ENCODE results near the gene SMAD1. TPM values are rescaled to one million over a fixed set of nuclear protein-coding genes. Genes with fewer than 3 reads are reported as not detected.

SMAD1 gene
- polyA plus RNA-seq (31.9 to 39.2 TPM (median 33.5 TPM) in 3 replicates), polyA minus RNA-seq (29.3 to 39.9 TPM (median 34.1 TPM) in 3 replicates)
- 11.6 TPM for polyA plus RNA-seq (2011; ENCODE audit: low read depth)
- polyA plus RNA-seq (2011; cell fraction: cytosol; rRNA removed) = 22.5 and 30.9 TPM in 2 replicates
- polyA plus RNA-seq (2011; cell fraction: nucleus; rRNA removed) = 37.3 and 42.7 TPM in 2 replicates
- polyA plus RNA-seq (2012; ENCODE audit: low replicate concordance) = 12.5 and 18.1 TPM in 2 replicates
- polyA minus RNA-seq (2011; cell fraction: cytosol; rRNA and poly(A)+ RNA removed) = 17.1 TPM
- 27.4 and 40.8 TPM in 2 replicates for polyA minus RNA-seq (2011; cell fraction: nucleus; rRNA and poly(A)+ RNA removed)

DNA sequence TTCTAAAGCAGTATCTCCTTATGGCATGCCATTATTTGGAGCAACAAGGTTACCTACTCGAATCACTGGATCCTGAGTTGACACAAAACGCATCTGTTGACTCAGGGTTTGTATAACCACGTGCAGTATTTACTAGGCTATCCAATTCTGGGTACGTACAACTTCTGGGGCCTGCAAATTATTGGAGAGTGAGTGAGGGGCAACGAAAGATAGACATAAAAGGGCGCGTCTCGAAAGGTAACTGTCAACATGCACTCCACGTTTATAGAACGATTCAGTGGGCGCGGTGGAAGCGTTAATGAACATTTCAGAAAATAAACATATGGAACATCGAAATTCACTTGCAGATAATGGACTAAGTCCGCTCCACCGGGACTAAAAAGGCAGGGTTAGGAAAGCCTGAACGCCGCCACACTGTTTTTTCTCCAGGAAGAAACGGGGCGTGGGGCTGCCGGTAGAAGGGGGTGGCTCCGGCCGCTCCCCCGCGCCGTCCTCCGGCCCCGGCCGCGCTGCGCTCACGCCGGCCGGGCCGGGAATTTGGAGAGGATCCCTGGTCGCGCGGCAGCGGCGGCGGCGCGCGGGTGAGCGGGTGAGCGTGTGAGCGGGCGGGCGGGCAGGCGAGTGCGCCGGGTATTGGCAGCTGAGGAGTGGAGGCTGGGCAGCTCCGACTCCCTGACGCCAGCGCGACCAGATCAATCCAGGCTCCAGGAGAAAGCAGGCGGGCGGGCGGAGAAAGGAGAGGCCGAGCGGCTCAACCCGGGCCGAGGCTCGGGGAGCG, at the start of gene SMAD1:
Gene SMAD1, plus strand, starts transcription at position 690 of the 778 bp plus-strand sequence. CDS start 32,761 bp downstream, outside the sequence.
- H3K27me3 ChIP-seq (ENCODE audit: control insufficient read depth, extremely low read depth, insufficient read depth, low read length) = no peaks in the 10 kb centered on the region
- no peaks in the 10 kb centered on the region for H3K36me3 ChIP-seq (ENCODE audit: control insufficient read depth in 2 of 2, extremely low read depth in 1 of 2, insufficient read depth in 2 of 2, low read length in 2 of 2)
- no peaks in the 10 kb centered on the region for H3K9me1 ChIP-seq (ENCODE audit: control insufficient read depth, extremely low read depth, insufficient read depth, low read length)
- peak within 1 kb of the TSS; percentile 81 for H3K9ac ChIP-seq (ENCODE audit: control insufficient read depth, extremely low read depth, insufficient read depth, low read length)
- H3K4me1 ChIP-seq (ENCODE audit: control insufficient read depth, extremely low read depth, insufficient read depth, low read length) = peaks cover 27% of the 10 kb centered on the region
- no peak for TF ChIP-seq EZH2 (IDR thresholded peaks at IDR 0.05; ENCODE audit: low read length)
- TF ChIP-seq, protein P1, sequence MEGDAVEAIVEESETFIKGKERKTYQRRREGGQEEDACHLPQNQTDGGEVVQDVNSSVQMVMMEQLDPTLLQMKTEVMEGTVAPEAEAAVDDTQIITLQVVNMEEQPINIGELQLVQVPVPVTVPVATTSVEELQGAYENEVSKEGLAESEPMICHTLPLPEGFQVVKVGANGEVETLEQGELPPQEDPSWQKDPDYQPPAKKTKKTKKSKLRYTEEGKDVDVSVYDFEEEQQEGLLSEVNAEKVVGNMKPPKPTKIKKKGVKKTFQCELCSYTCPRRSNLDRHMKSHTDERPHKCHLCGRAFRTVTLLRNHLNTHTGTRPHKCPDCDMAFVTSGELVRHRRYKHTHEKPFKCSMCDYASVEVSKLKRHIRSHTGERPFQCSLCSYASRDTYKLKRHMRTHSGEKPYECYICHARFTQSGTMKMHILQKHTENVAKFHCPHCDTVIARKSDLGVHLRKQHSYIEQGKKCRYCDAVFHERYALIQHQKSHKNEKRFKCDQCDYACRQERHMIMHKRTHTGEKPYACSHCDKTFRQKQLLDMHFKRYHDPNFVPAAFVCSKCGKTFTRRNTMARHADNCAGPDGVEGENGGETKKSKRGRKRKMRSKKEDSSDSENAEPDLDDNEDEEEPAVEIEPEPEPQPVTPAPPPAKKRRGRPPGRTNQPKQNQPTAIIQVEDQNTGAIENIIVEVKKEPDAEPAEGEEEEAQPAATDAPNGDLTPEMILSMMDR (optimal IDR thresholded peaks at IDR 0.05 in 1 of 3, IDR thresholded peaks at IDR 0.05 in 1 of 3, conservative IDR thresholded peaks at IDR 0.05 in 1 of 3; ENCODE audit: extremely low read depth in 1 of 3, insufficient read depth in 2 of 3, low read length in 3 of 3) = no peak
- FAIRE-seq (peak; percentile 44), DNase-seq (ENCODE audit: low read depth, low spot score) (no peak)
- no peaks in the 10 kb centered on the region for H4K20me1 ChIP-seq (ENCODE audit: control insufficient read depth, extremely low read depth, insufficient read depth, low read length)
- peak within 1 kb of the TSS; percentile 74 for H3K27ac ChIP-seq (ENCODE audit: control insufficient read depth, insufficient read depth, low read length)
- H3K9me3 ChIP-seq (ENCODE audit: control insufficient read depth, low read depth, low read length) = no peaks in the 10 kb centered on the region
- H2AFZ ChIP-seq (ENCODE audit: control insufficient read depth, low read length) = peak within 1 kb of the TSS; percentile 96
- peaks cover 44% of the 10 kb centered on the region for H3K79me2 ChIP-seq (ENCODE audit: control insufficient read depth, insufficient read depth, low read length)
- H3K4me3 ChIP-seq (ENCODE audit: control insufficient read depth in 2 of 3, extremely low read depth in 1 of 3, insufficient read depth in 2 of 3, low read depth in 1 of 3, low read length in 3 of 3) = peak within 1 kb of the TSS; percentile 73 to 77 (median 74)
- dilution Hi-C loops (cut with MboI; ENCODE audit: extremely low pct_ligation_motif_present, low sequenced_read_pairs) = no loop called here
- H3K4me2 ChIP-seq (ENCODE audit: control insufficient read depth, extremely low read depth, insufficient read depth, low read depth, low read length) = peak within 1 kb of the TSS; percentile 95

DNA sequence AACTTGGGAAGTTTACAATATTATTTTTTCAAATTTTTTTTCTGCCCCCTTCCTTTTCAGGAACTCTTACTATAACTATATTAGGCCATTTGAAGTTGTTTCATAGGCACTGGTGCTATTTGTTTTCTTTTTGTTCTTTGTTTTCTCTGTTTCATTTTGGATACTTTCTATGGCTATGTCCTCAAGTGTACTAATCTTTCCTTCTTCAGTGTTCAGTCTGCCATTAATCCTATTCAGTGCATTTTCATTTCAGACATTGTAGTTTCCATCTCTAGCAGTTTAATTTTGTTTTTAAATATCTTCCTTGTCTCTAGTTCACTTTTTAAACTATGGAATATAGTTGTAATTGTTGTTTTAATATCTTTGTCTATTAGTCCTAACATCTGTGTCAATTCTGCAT, 48.0 kb upstream of the SMAD1 start:
- Histone ChIP-seq H3K9ac (ENCODE audit: control insufficient read depth, extremely low read depth, insufficient read depth, low read length) (no peak overlapping the region), H3K9me3 (ENCODE audit: control insufficient read depth, low read depth, low read length) (no peaks in the 10 kb centered on the region), H3K27ac (ENCODE audit: control insufficient read depth, insufficient read depth, low read length) (no peak overlapping the region), H3K79me2 (ENCODE audit: control insufficient read depth, insufficient read depth, low read length) (no peaks in the 10 kb centered on the region), H4K20me1 (ENCODE audit: control insufficient read depth, extremely low read depth, insufficient read depth, low read length) (no peaks in the 10 kb centered on the region), H3K27me3 (ENCODE audit: control insufficient read depth, extremely low read depth, insufficient read depth, low read length) (no peaks in the 10 kb centered on the region), H3K36me3 (ENCODE audit: control insufficient read depth in 2 of 2, extremely low read depth in 1 of 2, insufficient read depth in 2 of 2, low read length in 2 of 2) (no peaks in the 10 kb centered on the region), H3K4me3 (ENCODE audit: control insufficient read depth in 2 of 3, extremely low read depth in 1 of 3, insufficient read depth in 2 of 3, low read depth in 1 of 3, low read length in 3 of 3) (no peak overlapping the region), H3K4me2 (ENCODE audit: control insufficient read depth, extremely low read depth, insufficient read depth, low read depth, low read length) (no peak overlapping the region), H3K9me1 (ENCODE audit: control insufficient read depth, extremely low read depth, insufficient read depth, low read length) (no peaks in the 10 kb centered on the region), H3K4me1 (ENCODE audit: control insufficient read depth, extremely low read depth, insufficient read depth, low read length) (peaks cover 27% of the 10 kb centered on the region), H2AFZ (ENCODE audit: control insufficient read depth, low read length) (no peak overlapping the region)
- TF ChIP-seq, protein P1 (optimal IDR thresholded peaks at IDR 0.05 in 1 of 3, IDR thresholded peaks at IDR 0.05 in 1 of 3, conservative IDR thresholded peaks at IDR 0.05 in 1 of 3; ENCODE audit: extremely low read depth in 1 of 3, insufficient read depth in 2 of 3, low read length in 3 of 3) = no peak
- no peak for TF ChIP-seq EZH2 (IDR thresholded peaks at IDR 0.05; ENCODE audit: low read length)
- dilution Hi-C loops (cut with MboI; ENCODE audit: extremely low pct_ligation_motif_present, low sequenced_read_pairs) = no loop called here
- no peak for DNase-seq (ENCODE audit: low read depth, low spot score)
- no peak for FAIRE-seq

Data from keratinocyte (primary cell).